ENCODE data around the gene HTRA1.

HTRA1 gene

DNA sequence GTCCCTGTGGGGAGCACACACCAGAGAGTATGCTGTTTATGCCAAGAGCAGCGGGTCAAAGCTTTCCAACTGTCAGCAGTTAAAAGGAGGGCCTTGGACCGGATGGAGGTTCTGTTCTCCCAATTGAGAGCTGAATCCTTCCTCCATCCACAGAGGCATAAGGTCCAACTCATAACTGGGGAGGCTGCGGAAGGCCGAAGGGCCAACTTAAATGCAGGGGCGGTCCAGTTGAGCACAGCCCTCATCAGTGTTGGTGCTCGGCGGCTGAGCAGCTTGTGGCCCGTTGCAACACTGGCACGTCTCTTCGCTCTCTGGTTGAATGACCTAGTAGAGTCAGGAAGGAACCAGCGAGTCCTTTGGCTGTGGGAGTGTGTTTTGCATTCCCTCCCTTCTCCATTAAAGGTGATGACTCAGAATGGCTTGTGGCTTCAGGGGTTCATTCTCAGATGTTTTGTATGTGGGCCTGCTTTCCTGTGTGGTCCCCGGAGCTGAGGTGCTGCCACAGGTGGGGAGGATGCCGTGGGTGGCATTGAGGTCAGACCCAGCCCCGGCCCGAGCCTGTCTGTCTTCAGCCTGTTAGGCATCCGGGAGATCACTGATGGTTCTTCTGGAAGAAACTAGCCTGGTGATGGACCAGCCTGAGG is 54.4 kb downstream of the HTRA1 start:
- TF ChIP-seq GATA3 (IDR thresholded peaks at IDR 0.05; ENCODE audit: low read depth, low read length) (no peak), GATA2 (IDR thresholded peaks at IDR 0.05; ENCODE audit: low read depth, low read length) (no peak)

DNA sequence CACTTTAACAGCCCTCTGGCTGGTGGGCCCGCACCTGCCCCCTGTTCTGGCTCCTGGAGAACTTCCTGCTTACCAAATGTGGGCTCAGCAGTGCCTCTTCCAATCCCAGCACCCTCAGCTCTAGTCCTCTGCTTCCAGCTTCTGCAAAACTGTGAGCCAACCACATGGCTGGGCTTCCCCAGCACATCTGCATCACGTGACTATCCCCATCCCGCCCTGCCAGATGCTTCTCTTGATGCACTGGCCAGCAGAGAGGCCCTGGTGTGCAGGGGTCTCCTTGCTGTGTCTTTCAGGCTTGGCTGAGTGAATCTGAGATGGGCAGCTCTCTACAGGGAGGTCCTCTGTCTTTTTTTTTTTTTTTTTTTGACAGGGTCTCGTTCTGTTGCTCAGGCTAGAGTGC is 55.4 kb downstream of the HTRA1 start:
- no peak for TF ChIP-seq GATA3 (IDR thresholded peaks at IDR 0.05; ENCODE audit: low read depth, low read length)
- TF ChIP-seq GATA2 (IDR thresholded peaks at IDR 0.05; ENCODE audit: low read depth, low read length): no peak

DNA sequence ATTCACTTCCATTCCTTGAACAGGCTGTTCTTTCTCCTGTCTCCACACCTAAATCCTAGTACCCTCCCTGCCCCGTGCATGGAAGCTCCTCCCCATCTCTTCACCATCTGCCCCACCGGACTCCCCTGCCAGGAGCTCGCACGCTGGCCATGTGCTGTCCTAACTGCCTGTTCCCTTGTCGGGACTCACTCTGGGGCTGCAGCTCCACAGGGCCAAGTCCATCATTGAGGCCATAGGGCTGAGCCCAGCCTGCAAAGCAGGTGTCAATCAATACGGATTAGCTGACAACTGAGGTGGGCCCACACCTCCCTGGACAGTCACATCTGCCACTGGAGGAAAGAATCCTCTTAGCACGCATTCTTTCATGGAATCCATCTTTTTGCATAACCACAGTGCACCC is 57.8 kb downstream of the HTRA1 start:
- no peak for TF ChIP-seq GATA2 (IDR thresholded peaks at IDR 0.05; ENCODE audit: low read depth, low read length)
- TF ChIP-seq GATA3 (IDR thresholded peaks at IDR 0.05; ENCODE audit: low read depth, low read length): no peak

DNA sequence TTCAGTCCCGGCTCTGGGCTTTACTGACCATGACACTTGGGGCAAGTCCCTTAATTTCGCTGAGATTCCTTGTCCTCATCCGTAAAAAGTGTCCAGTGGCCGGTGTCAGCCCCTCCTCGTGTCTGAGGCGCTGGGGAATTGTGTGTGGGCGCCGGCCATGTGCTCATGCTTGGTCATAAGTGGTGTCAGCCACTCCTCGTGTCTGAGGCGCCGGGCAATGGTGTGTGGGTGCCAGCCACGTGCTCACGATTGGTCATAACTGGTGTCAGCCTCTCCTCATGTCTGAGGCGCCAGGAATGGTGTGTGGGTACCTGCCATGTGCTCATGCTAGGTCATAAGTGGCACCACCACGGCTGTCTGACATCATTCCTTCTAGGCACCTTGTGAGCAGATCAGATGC is 58.5 kb downstream of the HTRA1 start:
- TF ChIP-seq GATA3 (IDR thresholded peaks at IDR 0.05; ENCODE audit: low read depth, low read length): no peak
- TF ChIP-seq GATA2 (IDR thresholded peaks at IDR 0.05; ENCODE audit: low read depth, low read length): no peak

DNA sequence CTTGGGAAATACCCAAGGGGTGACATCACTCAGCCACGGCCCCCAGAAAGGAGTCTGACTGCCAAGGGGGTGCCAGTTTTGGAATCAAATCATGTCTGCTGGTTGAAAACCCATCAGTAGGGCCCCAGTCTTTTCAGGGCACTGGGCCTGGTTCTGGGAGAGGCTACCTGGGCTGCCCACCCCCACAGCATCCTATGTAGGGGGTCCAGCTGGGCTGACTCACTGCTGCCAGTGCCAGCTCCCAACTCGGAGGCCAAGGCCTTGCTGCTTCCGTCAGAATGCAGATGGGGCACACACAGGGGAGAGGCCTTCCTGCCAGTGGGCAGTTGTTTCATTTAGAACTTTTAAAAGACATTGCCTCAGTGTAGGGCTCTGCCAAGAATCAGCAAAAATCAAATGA is 59.7 kb downstream of the HTRA1 start:
- TF ChIP-seq GATA2 (IDR thresholded peaks at IDR 0.05; ENCODE audit: low read depth, low read length): no peak
- no peak for TF ChIP-seq GATA3 (IDR thresholded peaks at IDR 0.05; ENCODE audit: low read depth, low read length)

DNA sequence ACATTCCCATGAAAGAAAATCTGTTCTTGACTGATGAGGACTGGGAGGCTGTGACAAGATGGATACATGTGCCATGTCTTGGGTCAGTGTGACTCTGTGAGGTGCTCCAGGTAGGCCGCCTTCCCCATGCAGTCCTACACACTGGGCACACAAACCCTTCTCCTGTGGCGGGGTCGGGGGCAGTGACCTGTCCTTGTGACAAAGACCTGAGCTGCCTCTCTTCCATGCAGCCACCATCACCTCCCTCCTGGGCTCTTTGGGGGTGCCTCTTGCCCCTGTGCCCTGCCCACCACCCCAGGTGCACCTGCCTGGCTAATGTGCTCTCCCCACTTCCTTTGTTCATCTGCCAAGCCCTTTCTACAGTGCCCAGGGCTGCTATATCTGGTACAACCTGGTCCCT is 63.5 kb downstream of the HTRA1 start:
- TF ChIP-seq GATA3 (IDR thresholded peaks at IDR 0.05; ENCODE audit: low read depth, low read length) (no peak), GATA2 (IDR thresholded peaks at IDR 0.05; ENCODE audit: low read depth, low read length) (no peak)

DNA sequence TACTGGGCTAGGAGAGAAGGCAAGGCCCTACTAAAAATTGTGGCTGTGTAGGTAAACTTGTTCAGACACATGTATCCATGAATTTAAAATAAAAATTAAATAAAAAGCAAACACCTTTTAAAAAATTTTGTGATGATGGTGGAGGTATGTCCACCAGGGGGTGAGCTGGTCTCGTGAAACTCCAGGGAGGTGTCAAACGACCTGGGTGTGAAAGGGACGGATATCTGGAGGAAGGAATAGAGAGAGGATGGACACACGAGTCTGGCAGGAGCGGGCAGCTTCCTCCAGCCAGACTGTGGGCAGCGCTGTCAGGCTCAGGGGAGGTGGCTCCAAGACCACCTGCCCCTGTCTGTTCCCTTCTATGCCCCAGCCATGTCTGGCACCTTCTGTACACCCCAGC is 64.4 kb downstream of the HTRA1 start:
- TF ChIP-seq GATA2 (IDR thresholded peaks at IDR 0.05; ENCODE audit: low read depth, low read length) (no peak), GATA3 (IDR thresholded peaks at IDR 0.05; ENCODE audit: low read depth, low read length) (no peak)

DNA sequence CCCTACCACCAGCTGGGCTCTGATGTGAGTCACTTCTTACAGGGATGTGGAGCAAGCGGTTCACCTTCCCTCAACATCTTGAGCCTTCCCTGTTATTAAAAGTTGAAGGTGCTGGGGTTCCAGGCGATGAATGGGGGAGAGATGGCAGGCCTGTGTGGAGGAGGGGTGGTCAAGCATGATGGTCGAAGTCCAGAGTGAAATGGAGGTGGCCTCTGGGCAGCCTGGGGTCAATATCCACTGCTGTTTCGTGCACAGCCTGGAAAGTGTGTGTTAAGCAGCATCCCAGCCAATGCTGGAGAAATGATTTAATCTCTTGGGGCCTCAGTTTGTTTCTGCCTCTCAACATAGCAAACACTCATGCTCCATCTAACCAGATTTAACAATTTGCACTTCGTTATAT is 65.5 kb downstream of the HTRA1 start:
- TF ChIP-seq GATA2 (IDR thresholded peaks at IDR 0.05; ENCODE audit: low read depth, low read length) (no peak), GATA3 (IDR thresholded peaks at IDR 0.05; ENCODE audit: low read depth, low read length) (no peak)

DNA sequence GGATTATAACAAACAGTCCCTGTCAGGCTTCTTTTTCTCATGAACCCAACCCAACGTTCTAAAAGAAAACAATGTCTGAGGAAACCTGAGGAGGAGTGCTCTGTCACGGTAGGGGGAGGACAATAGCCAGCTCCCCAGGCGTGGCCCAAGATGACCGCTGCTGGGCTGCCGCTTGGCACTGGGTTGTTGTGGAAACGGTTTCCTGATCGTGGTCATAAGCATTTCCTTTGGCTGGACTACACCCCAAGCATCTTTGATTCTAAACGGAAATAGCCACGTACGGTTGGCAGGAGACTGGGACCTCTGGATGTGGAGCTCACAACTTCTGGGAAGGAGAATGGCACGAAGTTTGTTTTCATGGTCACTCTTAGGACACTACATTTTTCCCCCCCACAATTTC is 68.8 kb downstream of the HTRA1 start:
- TF ChIP-seq GATA3 (IDR thresholded peaks at IDR 0.05; ENCODE audit: low read depth, low read length) (no peak), GATA2 (IDR thresholded peaks at IDR 0.05; ENCODE audit: low read depth, low read length) (no peak)

DNA sequence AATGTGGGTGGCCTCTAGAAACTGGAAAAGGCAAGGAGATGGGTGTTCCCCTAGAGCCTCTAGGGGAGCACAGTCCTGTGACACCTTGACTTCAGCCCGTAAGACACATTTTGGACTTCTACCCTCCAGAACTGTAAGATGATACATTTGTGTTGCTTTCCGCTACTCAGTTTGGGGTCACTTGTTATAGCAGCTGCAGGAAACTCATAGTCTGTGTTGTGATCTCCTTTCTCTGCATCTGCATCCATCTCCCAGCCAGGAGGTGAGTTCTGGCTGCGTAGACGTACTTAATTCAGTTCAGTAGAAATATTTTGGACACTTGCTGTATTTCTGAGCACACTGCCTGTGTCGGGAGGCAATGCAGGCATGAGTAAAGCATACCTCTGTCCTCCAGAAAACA is 69.9 kb downstream of the HTRA1 start:
- TF ChIP-seq GATA3 (IDR thresholded peaks at IDR 0.05; ENCODE audit: low read depth, low read length) (no peak), GATA2 (IDR thresholded peaks at IDR 0.05; ENCODE audit: low read depth, low read length) (no peak)

DNA sequence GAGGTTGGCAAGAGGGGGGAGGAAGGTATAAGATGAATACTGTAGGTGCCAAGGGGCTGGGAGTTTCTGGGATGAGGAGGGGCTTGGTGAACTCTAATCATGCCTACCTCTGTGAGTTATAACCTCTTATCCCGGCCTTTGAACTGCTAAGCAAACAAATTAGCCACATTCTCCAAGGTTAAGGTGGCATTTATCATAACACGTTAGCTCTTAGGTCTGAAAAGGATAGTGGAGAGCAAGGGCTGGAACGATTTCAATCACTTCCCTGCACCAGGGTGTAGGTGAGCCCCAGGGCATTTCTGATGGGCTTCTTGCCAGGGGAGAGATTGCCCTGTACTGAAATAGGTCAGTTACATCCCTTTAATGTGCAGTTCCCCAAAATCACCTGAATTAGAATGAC is 70.6 kb downstream of the HTRA1 start:
- TF ChIP-seq GATA3 (IDR thresholded peaks at IDR 0.05; ENCODE audit: low read depth, low read length) (no peak), GATA2 (IDR thresholded peaks at IDR 0.05; ENCODE audit: low read depth, low read length) (no peak)

DNA sequence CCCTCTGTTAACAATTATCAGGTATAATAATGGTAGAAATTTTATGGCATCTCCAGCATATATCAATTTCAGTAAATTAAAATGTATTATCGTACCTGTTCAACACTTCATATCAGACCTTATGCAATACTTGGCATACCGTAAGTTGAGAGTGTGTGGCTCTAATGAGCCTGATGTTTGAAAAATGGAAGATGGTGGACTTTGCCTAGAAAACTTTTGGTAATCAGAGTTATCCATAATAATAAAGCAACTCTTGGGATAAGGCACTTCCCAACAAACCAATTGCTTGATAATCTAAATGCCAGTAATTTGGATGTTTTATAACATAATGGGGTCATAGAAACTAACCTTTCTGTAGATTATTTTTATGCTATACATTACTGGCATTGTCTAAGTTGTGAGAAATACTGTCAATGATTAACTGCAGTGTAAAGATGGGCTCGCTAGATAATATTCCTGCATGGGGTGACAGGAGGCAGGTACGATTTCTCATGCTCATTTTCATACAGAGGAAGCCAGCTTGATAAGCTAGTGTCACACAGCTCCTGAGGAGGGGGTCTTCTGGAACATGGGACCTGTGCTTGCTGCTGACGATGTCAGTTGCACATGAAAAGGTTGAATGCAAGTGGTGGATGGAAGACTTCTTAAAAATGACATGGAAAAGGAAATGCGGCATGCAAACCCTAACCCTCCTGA is 71.4 kb downstream of the HTRA1 start:
- TF ChIP-seq GATA2 (IDR thresholded peaks at IDR 0.05; ENCODE audit: low read depth, low read length): no peak
- TF ChIP-seq GATA3 (IDR thresholded peaks at IDR 0.05; ENCODE audit: low read depth, low read length): no peak

DNA sequence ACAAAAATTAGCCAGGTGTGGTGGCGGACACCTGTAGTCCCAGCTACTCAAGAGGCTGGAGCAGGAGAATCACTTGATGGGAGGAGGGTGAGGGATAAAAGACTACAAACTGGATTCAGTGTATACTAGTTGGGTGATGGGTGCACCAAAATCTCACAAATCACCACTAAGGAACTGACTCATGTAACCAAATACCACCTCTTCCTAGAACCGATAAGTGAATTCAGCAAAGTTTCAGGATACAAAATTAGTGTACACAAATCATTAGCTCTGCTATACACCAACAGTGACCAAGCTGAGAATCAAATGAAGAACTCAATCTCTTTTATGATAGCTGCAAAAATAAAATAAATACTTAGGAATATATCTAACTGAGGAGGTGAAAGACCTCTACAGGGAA is 76.2 kb downstream of the HTRA1 start:
- TF ChIP-seq GATA2 (IDR thresholded peaks at IDR 0.05; ENCODE audit: low read depth, low read length) (no peak), GATA3 (IDR thresholded peaks at IDR 0.05; ENCODE audit: low read depth, low read length) (no peak)

DNA sequence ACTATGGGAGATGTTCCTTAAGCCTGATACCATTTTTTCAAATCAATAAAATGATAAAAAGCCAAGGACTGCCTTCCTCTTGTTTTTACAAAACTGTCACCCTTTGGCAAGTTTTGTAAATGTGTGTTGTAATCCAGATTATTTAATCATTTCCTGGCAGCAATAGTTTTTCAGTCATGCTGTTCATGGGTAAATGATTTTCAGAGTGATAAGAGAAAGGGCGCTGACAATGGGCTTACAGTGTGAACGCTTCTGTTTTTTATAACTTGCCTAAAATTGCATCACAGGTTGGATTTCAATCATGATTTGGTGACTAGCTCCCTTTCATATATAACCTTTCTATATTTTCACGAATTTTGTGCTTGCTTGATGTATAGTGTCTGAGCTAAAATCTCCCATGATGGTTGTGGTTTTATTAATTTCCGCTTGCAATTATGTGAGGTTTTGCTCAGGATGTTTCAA is 80.2 kb downstream of the HTRA1 start:
- TF ChIP-seq GATA3 (IDR thresholded peaks at IDR 0.05; ENCODE audit: low read depth, low read length) (no peak), GATA2 (IDR thresholded peaks at IDR 0.05; ENCODE audit: low read depth, low read length) (peak; percentile 13; the same call in 1 of the 2 replicates)

DNA sequence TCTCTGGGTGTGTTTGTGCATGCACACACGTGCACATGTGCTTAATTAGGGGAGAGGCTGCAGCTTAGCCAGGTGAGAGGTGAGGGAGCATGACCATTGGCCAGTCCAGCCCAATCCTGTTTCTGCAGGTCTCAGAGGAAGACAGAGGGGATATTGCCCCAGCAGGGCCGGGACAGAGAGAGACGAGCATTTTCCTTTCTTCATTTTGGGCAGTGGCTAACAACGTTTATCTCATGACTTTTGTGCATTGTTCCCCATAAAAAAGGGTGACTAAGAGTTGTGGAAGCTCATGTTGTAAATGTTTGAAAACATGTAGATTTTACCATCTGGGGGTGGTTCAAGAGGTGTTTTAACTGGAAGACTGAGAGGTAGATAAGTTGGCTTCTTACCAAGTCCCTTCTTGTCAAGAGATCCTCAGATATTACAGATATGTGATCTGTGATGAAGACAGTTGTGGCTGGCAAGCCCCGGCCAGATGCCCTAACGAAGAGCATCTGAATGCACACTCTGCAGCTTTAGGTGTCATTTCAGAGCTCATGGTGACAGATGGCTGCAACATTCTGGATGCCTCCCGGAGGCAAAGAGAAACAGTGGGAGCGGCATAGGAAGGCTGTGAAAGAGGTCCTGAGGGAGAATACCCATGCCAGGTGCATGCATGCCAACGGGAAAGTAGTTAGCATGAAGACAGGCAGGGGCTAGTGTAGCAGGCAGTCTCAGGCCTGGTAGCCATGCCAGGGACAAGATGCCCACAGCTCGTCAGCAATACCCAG is 82.5 kb downstream of the HTRA1 start:
- TF ChIP-seq GATA2 (IDR thresholded peaks at IDR 0.05; ENCODE audit: low read depth, low read length): no peak
- no peak for TF ChIP-seq GATA3 (IDR thresholded peaks at IDR 0.05; ENCODE audit: low read depth, low read length)
